Osteocyte (in vitro differentiated cells): ENCODE results near the gene NANOG. TPM values are rescaled to one million over a fixed set of nuclear protein-coding genes. Genes with fewer than 3 reads are reported as not detected.
"Not testable (repeated sequence)": the region's sequence is repeated elsewhere in the genome, so short reads cannot be mapped to it uniquely, and the experiment has no call there.

Experiments used
- DNase-seq: peaks from one replicate; pipeline ENCODE4 v3.0.0; 2021; ENCODE audit warnings: mixed read lengths; ENCODE audit not compliant: unreplicated experiment; ENCODE audit errors: extremely low spot score
- H3K27ac Mint-ChIP-seq: one replicate; pipeline ENCODE4 v1.8.0; 2021; ENCODE audit warnings: mild to moderate bottlenecking, mixed read lengths; ENCODE audit not compliant: unreplicated experiment
- H3K27me3 Mint-ChIP-seq: one replicate; pipeline ENCODE4 v1.8.0; 2021; ENCODE audit warnings: mixed read lengths; ENCODE audit not compliant: unreplicated experiment
- H3K36me3 Mint-ChIP-seq: one replicate; pipeline ENCODE4 v1.8.0; 2021; ENCODE audit warnings: mixed read lengths; ENCODE audit not compliant: unreplicated experiment
- H3K4me1 Mint-ChIP-seq: one replicate; pipeline ENCODE4 v1.8.0; 2021; ENCODE audit warnings: mixed read lengths; ENCODE audit not compliant: unreplicated experiment
- H3K4me3 Mint-ChIP-seq: one replicate; pipeline ENCODE4 v1.8.0; 2021; ENCODE audit warnings: mild to moderate bottlenecking, moderate library complexity, mixed read lengths; ENCODE audit not compliant: unreplicated experiment
- H3K9me3 Mint-ChIP-seq: one replicate; pipeline ENCODE4 v1.8.0; 2021; ENCODE audit warnings: mixed read lengths; ENCODE audit not compliant: unreplicated experiment
- total RNA-seq: library from RNA; stranded (reverse); gene quantifications from 2 replicates; pipeline ENCODE4 v1.2.1, GENCODE V29; 2021
- TF ChIP-seq, protein P1 (sequence below): fragments of 200-600 bp; sonication (generic); IDR thresholded peaks from 2 replicates; pipeline ENCODE4 v1.5.0; 2021; ENCODE audit warnings: antibody characterized with exemption, mild to moderate bottlenecking, moderate library complexity

NANOG gene
- total RNA-seq, 1 donor from 2014 or later, result 0.08 TPM

GRCh38 chr12:7793211-7793610 lies 4.0 kb downstream of the NANOG start:
- Mint-ChIP-seq H3K27ac (no peak overlapping the region), H3K4me1 (no peaks in the 10 kb centered on the region), H3K36me3 (no peaks in the 10 kb centered on the region), H3K9me3 (no peaks in the 10 kb centered on the region), H3K4me3 (no peak overlapping the region), H3K27me3 (peaks cover 41% of the 10 kb centered on the region)
- no peak for DNase-seq
- TF ChIP-seq, protein P1, sequence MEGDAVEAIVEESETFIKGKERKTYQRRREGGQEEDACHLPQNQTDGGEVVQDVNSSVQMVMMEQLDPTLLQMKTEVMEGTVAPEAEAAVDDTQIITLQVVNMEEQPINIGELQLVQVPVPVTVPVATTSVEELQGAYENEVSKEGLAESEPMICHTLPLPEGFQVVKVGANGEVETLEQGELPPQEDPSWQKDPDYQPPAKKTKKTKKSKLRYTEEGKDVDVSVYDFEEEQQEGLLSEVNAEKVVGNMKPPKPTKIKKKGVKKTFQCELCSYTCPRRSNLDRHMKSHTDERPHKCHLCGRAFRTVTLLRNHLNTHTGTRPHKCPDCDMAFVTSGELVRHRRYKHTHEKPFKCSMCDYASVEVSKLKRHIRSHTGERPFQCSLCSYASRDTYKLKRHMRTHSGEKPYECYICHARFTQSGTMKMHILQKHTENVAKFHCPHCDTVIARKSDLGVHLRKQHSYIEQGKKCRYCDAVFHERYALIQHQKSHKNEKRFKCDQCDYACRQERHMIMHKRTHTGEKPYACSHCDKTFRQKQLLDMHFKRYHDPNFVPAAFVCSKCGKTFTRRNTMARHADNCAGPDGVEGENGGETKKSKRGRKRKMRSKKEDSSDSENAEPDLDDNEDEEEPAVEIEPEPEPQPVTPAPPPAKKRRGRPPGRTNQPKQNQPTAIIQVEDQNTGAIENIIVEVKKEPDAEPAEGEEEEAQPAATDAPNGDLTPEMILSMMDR, result no peak

DNA sequence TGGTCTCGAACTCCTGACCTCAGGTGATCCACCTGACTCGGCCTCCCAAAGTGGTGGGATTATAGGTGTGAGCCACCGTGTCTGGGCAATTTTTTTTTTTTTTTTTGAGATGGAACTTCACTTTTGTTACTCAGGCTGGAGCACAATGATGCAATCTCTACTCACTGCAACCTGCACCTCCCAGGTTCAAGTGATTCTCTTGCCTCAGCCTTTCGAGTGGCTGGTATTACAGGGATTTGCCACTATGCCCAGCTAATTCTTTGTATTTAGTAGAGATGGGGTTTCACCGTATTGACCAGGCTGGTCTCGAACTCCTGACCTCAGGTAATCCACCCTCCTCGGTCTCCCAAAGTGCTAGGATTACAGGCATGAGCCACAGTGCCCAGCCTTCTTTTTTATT lies 8.1 kb downstream of the NANOG start:
- H3K4me3 Mint-ChIP-seq, H3K4me1 Mint-ChIP-seq, H3K27ac Mint-ChIP-seq, DNase-seq, H3K9me3 Mint-ChIP-seq, H3K36me3 Mint-ChIP-seq: not testable (repeated sequence)
- peaks cover 13% of the 10 kb centered on the region for H3K27me3 Mint-ChIP-seq

DNA sequence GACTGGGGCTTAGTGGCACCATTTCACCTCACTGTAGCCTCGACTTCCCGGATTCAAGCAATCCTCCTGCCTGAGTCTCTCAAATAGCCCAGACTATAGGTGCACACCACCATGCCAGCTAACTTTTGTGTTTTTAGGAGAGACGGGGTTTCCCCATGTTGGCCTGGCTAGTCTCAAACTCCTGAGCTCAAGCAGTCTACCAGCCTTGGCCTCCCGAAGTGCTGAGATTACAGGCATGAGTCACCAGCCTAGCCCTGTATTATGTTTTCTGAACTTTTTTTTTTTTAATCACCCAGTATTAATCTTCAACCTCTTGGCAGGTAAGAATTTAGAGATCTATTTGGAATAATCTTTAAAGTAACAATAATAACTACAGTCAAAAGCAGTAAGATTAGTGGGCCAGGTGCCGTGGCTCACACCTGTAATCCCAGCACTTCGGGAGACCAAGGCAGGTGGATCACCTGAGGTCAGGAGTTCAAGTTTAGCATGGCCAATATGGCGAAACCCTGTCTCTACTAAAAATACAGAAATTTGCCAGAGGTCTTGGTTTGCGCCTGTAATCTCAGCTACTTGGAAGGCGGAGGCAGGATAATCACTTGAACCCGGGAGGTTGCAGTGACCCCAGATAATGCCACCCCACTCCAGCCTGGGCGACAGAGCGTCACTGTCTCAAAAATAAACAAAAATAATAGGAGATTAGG lies 8.6 kb downstream of the NANOG start:
- no peak overlapping the region for H3K27ac Mint-ChIP-seq
- H3K27me3 Mint-ChIP-seq, result peaks cover 12% of the 10 kb centered on the region
- no peaks in the 10 kb centered on the region for H3K9me3 Mint-ChIP-seq
- no peaks in the 10 kb centered on the region for H3K36me3 Mint-ChIP-seq
- TF ChIP-seq, protein P1, result no peak
- peaks cover 3% of the 10 kb centered on the region for H3K4me1 Mint-ChIP-seq
- no peak for DNase-seq
- H3K4me3 Mint-ChIP-seq, result no peak overlapping the region

DNA sequence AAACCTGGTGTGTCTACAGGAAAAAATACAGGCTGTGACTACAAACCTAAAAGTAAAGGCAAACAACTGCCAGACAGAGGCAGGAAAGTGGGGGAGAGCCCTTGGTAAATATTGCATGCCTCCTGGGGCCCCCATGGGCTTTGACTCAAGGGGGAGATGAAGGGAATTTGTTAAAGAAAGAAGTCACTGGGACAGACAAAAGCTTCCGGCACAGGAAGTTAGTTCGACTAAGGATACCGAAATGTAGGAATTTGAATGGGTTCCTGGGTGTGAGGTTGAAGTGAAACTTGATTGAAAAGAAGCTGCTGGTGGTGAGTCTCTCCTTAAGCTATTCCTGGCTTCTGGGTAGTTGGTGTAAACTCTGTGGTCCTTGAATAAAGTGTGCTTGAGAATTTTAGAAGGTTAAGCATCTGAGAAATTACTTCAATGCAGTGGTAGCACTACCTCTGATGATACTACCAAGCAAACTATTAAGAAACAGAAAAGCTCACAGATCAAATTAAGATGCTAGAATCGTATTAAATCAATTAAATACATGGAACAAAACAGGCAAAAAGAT lies 9.6 kb downstream of the NANOG start:
- not testable (repeated sequence) for H3K9me3 Mint-ChIP-seq, H3K27ac Mint-ChIP-seq, H3K36me3 Mint-ChIP-seq, H3K27me3 Mint-ChIP-seq, H3K4me1 Mint-ChIP-seq, H3K4me3 Mint-ChIP-seq, DNase-seq

GRCh38 chr12:7801460-7801859 lies 12.3 kb downstream of the NANOG start:
- Mint-ChIP-seq H3K4me1 (peaks cover 12% of the 10 kb centered on the region), H3K9me3 (no peaks in the 10 kb centered on the region)

DNA sequence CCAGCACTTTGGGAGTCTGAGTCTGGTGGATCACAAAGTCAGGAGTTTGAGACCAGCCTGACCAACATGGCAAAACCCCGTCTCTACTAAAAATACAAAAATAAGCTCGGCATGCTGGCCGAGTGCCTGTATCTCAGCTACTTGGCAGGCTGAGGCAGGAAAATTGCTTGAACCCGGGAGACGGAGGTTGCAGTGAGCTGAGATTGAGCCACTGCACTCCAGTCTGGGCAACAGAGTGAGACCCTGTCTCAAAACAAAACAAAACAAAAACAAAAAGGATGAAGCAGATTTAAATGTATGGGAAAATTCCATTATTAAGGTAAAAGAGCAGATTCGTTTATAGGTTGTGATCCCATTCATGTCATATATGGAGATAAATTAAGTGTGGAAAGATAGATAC lies 17.1 kb downstream of the NANOG start:
- H3K36me3 Mint-ChIP-seq, H3K27ac Mint-ChIP-seq, H3K9me3 Mint-ChIP-seq, H3K4me3 Mint-ChIP-seq, H3K27me3 Mint-ChIP-seq, H3K4me1 Mint-ChIP-seq, DNase-seq: not testable (repeated sequence)

More at GRCh38 chr12:7801460-7801859, 12.3 kb downstream of the NANOG start:
- no peaks in the 10 kb centered on the region for H3K27me3 Mint-ChIP-seq
- no peaks in the 10 kb centered on the region for H3K36me3 Mint-ChIP-seq
- DNase-seq, result no peak
- H3K27ac Mint-ChIP-seq, result no peak overlapping the region
- TF ChIP-seq, protein P1, result no peak
- H3K4me3 Mint-ChIP-seq, result no peak overlapping the region
